SIG-M5 treated with dmso at 0.1 percent for 504 hours (cell line): Measurements from ENCODE around the gene SLX4IP.
A peak's percentile ranks its signal among the peaks of the same experiment; 100 is the strongest.

Source experiments
- DNase-seq: peaks from one replicate; lab custom pipeline; 2025; ENCODE audit not compliant: unreplicated experiment; lab: John Stamatoyannopoulos, UW

Gene SLX4IP

GRCh38 chr20:10672624-10673127 is 237.6 kb downstream of the SLX4IP start:
- DNase-seq = peak; percentile 50

- DNase-seq = peak; percentile 70
Measured at GRCh38 chr20:10673176-10673841, 238.2 kb downstream of the SLX4IP start.

- DNase-seq = peak; percentile 91
Measured at GRCh38 chr20:10673842-10674683, 239.0 kb downstream of the SLX4IP start, which contains the start of gene JAG1. Gene JAG1, minus strand, starts transcription at chr20:10673999. Its CDS starts 469 bp downstream, at chr20:10673530.

GRCh38 chr20:10674684-10675449 is 239.8 kb downstream of the SLX4IP start:
- peak; percentile 56 for DNase-seq

- no peak for DNase-seq
Measured at GRCh38 chr20:10675450-10675848, 240.3 kb downstream of the SLX4IP start.

- DNase-seq = no peak
Measured at GRCh38 chr20:10676518-10676917, 241.4 kb downstream of the SLX4IP start.
